HepG2 (cell line): Measurements from ENCODE around the gene LMAN2. TPM values are rescaled to one million over a fixed set of nuclear protein-coding genes. Genes with fewer than 3 reads are reported as not detected.

Source experiments
- ASH2L ChIP-seq: fragments of 300-600, 200-600 bp; sonication (generic); IDR thresholded peaks from 2 replicates; pipeline ENCODE4 v1.7.0; 2017; ENCODE audit warnings: low read depth, mild to moderate bottlenecking, moderate library complexity, mixed read lengths, low read length; ENCODE audit not compliant: insufficient read length
- ATF2 ChIP-seq: sonication (generic); formaldehyde crosslinking; IDR thresholded peaks from 2 replicates; pipeline ENCODE4 v1.4.0; 2020; ENCODE audit warnings: missing genetic modification reagents
- FOXM1 ChIP-seq: sonication (generic); formaldehyde crosslinking; IDR thresholded peaks from 2 replicates; pipeline ENCODE4 v1.5.0; 2020; ENCODE audit warnings: missing genetic modification reagents
- IKZF5 ChIP-seq: IDR thresholded peaks from 2 replicates; pipeline ENCODE4 v1.6.1; 2018; ENCODE audit warnings: missing genetic modification reagents, mild to moderate bottlenecking, missing compliant biosample characterization
- JUND ChIP-seq: sonication (generic); formaldehyde crosslinking; IDR thresholded peaks from 2 replicates; pipeline ENCODE4 v1.8.0; 2022; ENCODE audit warnings: mild to moderate bottlenecking, missing genetic modification reagents
- KLF16 ChIP-seq, 2 experiments: sonication (generic) in 1 of 2; formaldehyde crosslinking in 1 of 2; IDR thresholded peaks; 2 replicates each; pipeline versions ENCODE4 v1.6.1 to v1.8.0; 2016 to 2023; ENCODE audit warnings: missing genetic modification reagents in 2 of 2, missing compliant biosample characterization in 1 of 2
- KMT2A ChIP-seq: sonication (generic); formaldehyde crosslinking; IDR thresholded peaks from 2 replicates; pipeline ENCODE4 v1.4.0; 2020; ENCODE audit warnings: missing genetic modification reagents
- MAZ ChIP-seq, 2 experiments: sonication (generic) in 1 of 2; formaldehyde crosslinking in 1 of 2; IDR thresholded peaks; 2 replicates each; pipeline versions ENCODE4 v1.5.0 to v1.6.1; 2012 to 2020; ENCODE audit warnings: low read depth in 2 of 2, mild to moderate bottlenecking in 2 of 2, borderline replicate concordance in 1 of 2, improper control_type of control experiment in 1 of 2, low read length in 1 of 2, missing genetic modification reagents in 1 of 2, moderate library complexity in 1 of 2
- MIXL1 ChIP-seq: IDR thresholded peaks from 2 replicates; pipeline ENCODE4 v1.6.1; 2016
- MTF2 ChIP-seq: sonication (generic); formaldehyde crosslinking; IDR thresholded peaks from 2 replicates; pipeline ENCODE4 v1.5.0; 2020; ENCODE audit warnings: missing genetic modification reagents, borderline replicate concordance
- POLR2AphosphoS2 ChIP-seq: IDR thresholded peaks from 2 replicates; pipeline ENCODE4 v1.6.1; 2011; ENCODE audit warnings: low read depth, low read length, improper control_type of control experiment
- SMARCC2 ChIP-seq: fragments of 450-650 bp; IDR thresholded peaks from 2 replicates; pipeline ENCODE4 v1.6.1; 2017; ENCODE audit warnings: antibody characterized with exemption, mild to moderate bottlenecking
- ZNF329 ChIP-seq: sonication (generic); formaldehyde crosslinking; IDR thresholded peaks from 2 replicates; pipeline ENCODE4 v1.9.0; 2021; ENCODE audit warnings: low read depth, mild to moderate bottlenecking, missing genetic modification reagents
- ZNF34 ChIP-seq: sonication (generic); formaldehyde crosslinking; IDR thresholded peaks from 2 replicates; pipeline ENCODE4 v1.4.0; 2020; ENCODE audit warnings: mild to moderate bottlenecking, missing genetic modification reagents, borderline replicate concordance
- ZNF512 ChIP-seq: sonication (generic); formaldehyde crosslinking; IDR thresholded peaks from 2 replicates; pipeline ENCODE4 v1.4.0; 2020; ENCODE audit warnings: mild to moderate bottlenecking, missing genetic modification reagents
- ZNF543 ChIP-seq: sonication (generic); formaldehyde crosslinking; IDR thresholded peaks from 2 replicates; pipeline ENCODE4 v1.4.0; 2020; ENCODE audit warnings: mild to moderate bottlenecking, missing genetic modification reagents
- ZNF562 ChIP-seq: sonication (generic); formaldehyde crosslinking; IDR thresholded peaks from 2 replicates; pipeline ENCODE4 v1.8.0; 2022; ENCODE audit warnings: missing genetic modification reagents, borderline replicate concordance
- ZNF563 ChIP-seq: sonication (generic); formaldehyde crosslinking; IDR thresholded peaks from 2 replicates; pipeline ENCODE4 v1.8.0; 2022; ENCODE audit warnings: mild to moderate bottlenecking, moderate library complexity, missing genetic modification reagents
- ZNF670 ChIP-seq: sonication (generic); formaldehyde crosslinking; IDR thresholded peaks from 2 replicates; pipeline ENCODE4 v1.8.0; 2022; ENCODE audit warnings: mild to moderate bottlenecking, missing genetic modification reagents, borderline replicate concordance
- ZNF678 ChIP-seq: sonication (generic); formaldehyde crosslinking; IDR thresholded peaks from 2 replicates; pipeline ENCODE4 v1.4.0; 2020; ENCODE audit warnings: mild to moderate bottlenecking, missing genetic modification reagents
- polyA plus RNA-seq, 8 experiments: library from polyadenylated mRNA; depleted of rRNA in 3 of 8; stranded (reverse) in 7 of 8; unstranded in 1 of 8; fragments of >200 nt; fragmentation: Illumina TruSeq in 4 of 8; extraction: Trizol in 4 of 8; gene quantifications; 2 replicates each; pipeline versions ENCODE4 v1.2.1 to v1.2.3, GENCODE V29; 2011 to 2016; ENCODE audit warnings: low read depth in 4 of 8, missing spikeins in 1 of 8, mixed read lengths in 1 of 8; ENCODE audit not compliant: insufficient read depth in 1 of 8
- total RNA-seq, 5 experiments: library from RNA; depleted of rRNA; stranded (reverse); fragments of >200 nt; fragmentation: Illumina TruSeq; extraction: Trizol; gene quantifications; 2 replicates each; pipeline ENCODE4 v1.2.3, GENCODE V29; 2016; ENCODE audit warnings: low read depth in 1 of 5
- TF ChIP-seq, protein P1 (sequence below): sonication (generic); formaldehyde crosslinking; IDR thresholded peaks from 2 replicates; pipeline ENCODE4 v1.4.0; 2020; ENCODE audit warnings: low read depth, mild to moderate bottlenecking, missing genetic modification reagents

The LMAN2 gene
- total and polyA plus RNA-seq, 2 of the 13 experiments (the other 11 are each of a cell fraction or from before 2014, with no cell fraction given) = 191 to 197 TPM

DNA sequence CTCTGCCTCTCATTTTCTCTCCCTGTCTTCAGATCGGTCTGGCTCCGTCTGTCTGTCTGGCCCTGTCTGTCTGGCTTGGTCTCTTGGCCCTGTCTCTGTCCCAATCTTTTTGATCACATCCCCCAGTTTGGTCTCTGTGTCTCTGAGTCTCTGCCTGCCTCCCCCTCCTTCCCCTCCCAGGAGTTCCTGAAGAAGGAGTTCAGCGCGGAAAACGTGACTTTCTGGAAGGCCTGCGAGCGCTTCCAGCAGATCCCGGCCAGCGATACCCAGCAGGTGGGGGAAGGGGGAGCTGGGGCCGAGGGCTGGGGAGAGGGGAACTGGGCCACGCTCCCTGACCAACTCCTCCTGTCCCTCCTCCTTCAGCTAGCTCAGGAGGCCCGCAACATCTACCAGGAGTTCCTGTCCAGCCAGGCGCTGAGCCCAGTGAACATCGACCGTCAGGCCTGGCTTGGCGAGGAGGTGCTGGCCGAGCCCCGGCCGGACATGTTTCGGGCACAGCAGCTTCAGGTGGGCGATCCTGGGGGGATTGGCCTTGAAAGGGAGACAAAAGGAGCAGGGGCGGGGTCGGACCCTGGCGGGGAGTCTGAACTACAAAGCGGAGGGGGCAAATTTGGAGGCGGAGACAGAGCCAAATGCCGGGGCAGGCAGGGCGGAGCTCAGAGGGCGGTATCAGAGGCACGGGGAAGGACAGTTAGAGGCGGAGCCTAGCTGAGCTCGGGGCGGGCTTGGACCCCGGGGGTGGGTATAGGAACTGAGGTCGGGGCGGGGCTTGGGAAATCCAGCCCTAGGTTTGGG lies 15.3 kb upstream of the LMAN2 start (continued):
- no peak for TF ChIP-seq ZNF512 (CRISPR knock-in tag)
- 0 out of 2 replicates have a peak, but pooled peaks have one; percentile 43 for TF ChIP-seq ATF2 (CRISPR knock-in tag)
- TF ChIP-seq, protein P1, sequence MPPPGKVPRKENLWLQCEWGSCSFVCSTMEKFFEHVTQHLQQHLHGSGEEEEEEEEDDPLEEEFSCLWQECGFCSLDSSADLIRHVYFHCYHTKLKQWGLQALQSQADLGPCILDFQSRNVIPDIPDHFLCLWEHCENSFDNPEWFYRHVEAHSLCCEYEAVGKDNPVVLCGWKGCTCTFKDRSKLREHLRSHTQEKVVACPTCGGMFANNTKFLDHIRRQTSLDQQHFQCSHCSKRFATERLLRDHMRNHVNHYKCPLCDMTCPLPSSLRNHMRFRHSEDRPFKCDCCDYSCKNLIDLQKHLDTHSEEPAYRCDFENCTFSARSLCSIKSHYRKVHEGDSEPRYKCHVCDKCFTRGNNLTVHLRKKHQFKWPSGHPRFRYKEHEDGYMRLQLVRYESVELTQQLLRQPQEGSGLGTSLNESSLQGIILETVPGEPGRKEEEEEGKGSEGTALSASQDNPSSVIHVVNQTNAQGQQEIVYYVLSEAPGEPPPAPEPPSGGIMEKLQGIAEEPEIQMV (CRISPR knock-in tag) = peak; percentile 22; the same call in 1 of the 2 replicates
- TF ChIP-seq IKZF5 = peak; percentile 33; the same call in 1 of the 2 replicates
- no peak for TF ChIP-seq MAZ (IDR thresholded peaks at IDR 0.05; ENCODE audit: borderline replicate concordance, low read depth, low read length)
- peak; percentile 58 for TF ChIP-seq MAZ (CRISPR knock-in tag; IDR thresholded peaks at IDR 0.05; ENCODE audit: low read depth)
- peak; percentile 66; the same call in 1 of the 2 replicates for TF ChIP-seq ZNF543 (CRISPR knock-in tag)
- peak; percentile 27; the same call in 1 of the 2 replicates for TF ChIP-seq KMT2A (CRISPR knock-in tag)
- no peak for TF ChIP-seq MTF2 (CRISPR knock-in tag)
- TF ChIP-seq POLR2AphosphoS2 = no peak
- TF ChIP-seq ZNF329 (CRISPR knock-in tag) = no peak
- TF ChIP-seq SMARCC2 = no peak
- TF ChIP-seq ZNF678 (CRISPR knock-in tag) = no peak
- TF ChIP-seq FOXM1 (CRISPR knock-in tag) = no peak
- peak; percentile 43 for TF ChIP-seq ASH2L
- TF ChIP-seq ZNF670 = no peak
- TF ChIP-seq JUND = no peak
- 0 out of 2 replicates have a peak, but pooled peaks have one; percentile 50 for TF ChIP-seq ZNF34
- TF ChIP-seq ZNF563 (CRISPR knock-in tag) = peak; percentile 29; the same call in 1 of the 2 replicates
- no peak for TF ChIP-seq ZNF562
- TF ChIP-seq KLF16 (CRISPR knock-in tag; IDR thresholded peaks at IDR 0.05) = peak in 1 of 2 experiments; percentile 54; a peak in 1 of 4 replicates
- TF ChIP-seq MIXL1 (CRISPR knock-in tag) = 0 out of 2 replicates have a peak, but pooled peaks have one; percentile 10
